Erythroblast (primary cell): ENCODE data around the gene UBE2L6.

Source experiments
- DNase-seq, 2 experiments: peaks; one replicate each; lab custom pipeline; 2025; lab: John Stamatoyannopoulos, UW
- GATA1 ChIP-seq: IDR thresholded peaks from 2 replicates; pipeline ENCODE4 v1.6.1; 2011; ENCODE audit warnings: low read depth, mild to moderate bottlenecking, control low read depth, low read length, moderate library complexity
- POLR2A ChIP-seq: IDR thresholded peaks from 2 replicates; pipeline ENCODE4 v1.6.1; 2011; ENCODE audit warnings: mild to moderate bottlenecking, low read length

The UBE2L6 gene

GRCh38 chr11:57527056-57527631 lies 40.3 kb downstream of the UBE2L6 start:
- DNase-seq, result peak; percentile 75 to 88
- TF ChIP-seq POLR2A, result no peak
- no peak for TF ChIP-seq GATA1

GRCh38 chr11:57523419-57523818 lies 44.1 kb downstream of the UBE2L6 start:
- TF ChIP-seq POLR2A (no peak), GATA1 (no peak)
- no peak for DNase-seq

- DNase-seq, result peak in 1 of 2 experiments; percentile 37
These were observed 46.4 kb downstream of the UBE2L6 start for GRCh38 chr11:57521116-57521515.

GRCh38 chr11:57516061-57516443 lies 51.4 kb downstream of the UBE2L6 start:
- DNase-seq, result no peak
- TF ChIP-seq GATA1 (no peak), POLR2A (no peak)

More at GRCh38 chr11:57521116-57521515, 46.4 kb downstream of the UBE2L6 start:
- TF ChIP-seq GATA1 (no peak), POLR2A (no peak)

- peak; percentile 73 to 78 for DNase-seq
- TF ChIP-seq POLR2A, result peak; percentile 67
- TF ChIP-seq GATA1, result no peak
These were observed 52.0 kb downstream of the UBE2L6 start, which contains the start of gene SLC43A1 for GRCh38 chr11:57515332-57516060. Gene SLC43A1 (minus strand): TSS chr11:57515702. CDS start chr11:57514111, 1,591 bp downstream.

GRCh38 chr11:57514538-57515331 lies 52.7 kb downstream of the UBE2L6 start:
- TF ChIP-seq POLR2A (peak; percentile 3), GATA1 (no peak)
- peak; percentile 64 to 74 for DNase-seq

GRCh38 chr11:57513911-57514537 lies 53.4 kb downstream of the UBE2L6 start:
- peak; percentile 61 to 72 for DNase-seq
- TF ChIP-seq GATA1 (no peak), POLR2A (peak; percentile 21)

GRCh38 chr11:57513452-57513795 lies 54.0 kb downstream of the UBE2L6 start:
- DNase-seq, result peak; percentile 54 to 69
- TF ChIP-seq POLR2A, result peak; percentile 40
- no peak for TF ChIP-seq GATA1

GRCh38 chr11:57512646-57513451 lies 54.6 kb downstream of the UBE2L6 start:
- TF ChIP-seq GATA1 (peak; percentile 64), POLR2A (peak; percentile 72)
- DNase-seq, result peak; percentile 92 to 96

- TF ChIP-seq GATA1 (no peak), POLR2A (no peak)
- peak in 1 of 2 experiments; percentile 51 for DNase-seq
These were observed 55.6 kb downstream of the UBE2L6 start for GRCh38 chr11:57511741-57512430.

- DNase-seq, result no peak
- TF ChIP-seq GATA1 (no peak), POLR2A (no peak)
These were observed 58.9 kb downstream of the UBE2L6 start for GRCh38 chr11:57508341-57509170.

- TF ChIP-seq GATA1 (no peak), POLR2A (no peak)
- DNase-seq, result no peak
These were observed 61.0 kb downstream of the UBE2L6 start for GRCh38 chr11:57506522-57506921.
